HG02642 (cell line): Measurements from ENCODE around the gene CTSS.
"Not testable (repeated sequence)": the region's sequence is repeated elsewhere in the genome, so short reads cannot be mapped to it uniquely, and the experiment has no call there.

Experiments used
- ATAC-seq: cut with Tn5 transposase; IDR thresholded peaks from one replicate; pipeline ENCODE4 v1.9.1; 2021; ENCODE audit warnings: mild to moderate bottlenecking; ENCODE audit not compliant: unreplicated experiment, poor library complexity

The CTSS gene

GRCh38 chr1:150765296-150765976 lies at the start of gene CTSS:
CTSS (minus strand) TSS chr1:150765778; CDS start chr1:150764763, 1,015 bp downstream.
- peak; percentile 88 for ATAC-seq

GRCh38 chr1:150813028-150813707 lies 47.6 kb upstream of the CTSS start:
- ATAC-seq, result no peak

- no peak for ATAC-seq
Measured at GRCh38 chr1:150810958-150811659, 45.5 kb upstream of the CTSS start.

GRCh38 chr1:150809651-150810050 lies 44.1 kb upstream of the CTSS start:
- no peak for ATAC-seq

- ATAC-seq, result no peak
Measured at GRCh38 chr1:150808846-150809245, 43.3 kb upstream of the CTSS start.

- ATAC-seq, result no peak
Measured at GRCh38 chr1:150808121-150808520, 42.5 kb upstream of the CTSS start, which contains the start of gene CTSK. CTSK (minus strand) TSS chr1:150808260; CDS start chr1:150806805, 1,455 bp downstream.

- ATAC-seq, result no peak
Measured at GRCh38 chr1:150807249-150808023, 41.9 kb upstream of the CTSS start.

GRCh38 chr1:150805899-150806298 lies 40.3 kb upstream of the CTSS start:
- no peak for ATAC-seq

GRCh38 chr1:150804671-150805070 lies 39.1 kb upstream of the CTSS start:
- ATAC-seq, result no peak

- ATAC-seq, result no peak
Measured at GRCh38 chr1:150799089-150799488, 33.5 kb upstream of the CTSS start.

GRCh38 chr1:150798525-150798924 lies 32.9 kb upstream of the CTSS start:
- no peak for ATAC-seq

GRCh38 chr1:150796374-150796773 lies 30.8 kb upstream of the CTSS start:
- ATAC-seq, result no peak

GRCh38 chr1:150793778-150794177 lies 28.2 kb upstream of the CTSS start:
- ATAC-seq, result not testable (repeated sequence)

GRCh38 chr1:150793221-150793620 lies 27.6 kb upstream of the CTSS start:
- no peak for ATAC-seq

- no peak for ATAC-seq
Measured at GRCh38 chr1:150791585-150791984, 26.0 kb upstream of the CTSS start.

- ATAC-seq, result no peak
Measured at GRCh38 chr1:150789396-150789795, 23.8 kb upstream of the CTSS start.

- ATAC-seq, result no peak
Measured at GRCh38 chr1:150788946-150789345, 23.4 kb upstream of the CTSS start.

GRCh38 chr1:150787455-150787854 lies 21.9 kb upstream of the CTSS start:
- no peak for ATAC-seq

- ATAC-seq, result no peak
Measured at GRCh38 chr1:150780510-150780909, 14.9 kb upstream of the CTSS start.

GRCh38 chr1:150778409-150778808 lies 12.8 kb upstream of the CTSS start:
- ATAC-seq, result no peak
